Left lung (tissue), 10 donors: ENCODE results near the gene CA6. TPM values are rescaled to one million over a fixed set of nuclear protein-coding genes. Genes with fewer than 3 reads are reported as not detected.

Experiments used
- ATAC-seq: fragments of 200-7000 bp; cut with Tn5 transposase; one replicate; pipeline ENCODE4 v1.9.1; 2020; ENCODE audit warnings: moderate library complexity
- DNase-seq, 4 donors: peaks; one replicate each; pipeline ENCODE4 v3.0.0-alpha.2; 2013 to 2020
- H3K27ac ChIP-seq, 2 donors: fragments of 200-600 bp; sonication (generic) in 1 of 2; one replicate each; pipeline versions ENCODE4 v1.5.0 to v1.8.0; 2020 to 2021
- H3K27me3 ChIP-seq, 2 donors: fragments of 200-600 bp; sonication (generic) in 1 of 2; one replicate each; pipeline versions ENCODE4 v1.5.0 to v1.8.0; 2020 to 2021
- H3K36me3 ChIP-seq, 2 donors: fragments of 200-600 bp; sonication (generic) in 1 of 2; one replicate each; pipeline versions ENCODE4 v1.5.0 to v1.8.0; 2020 to 2021
- H3K4me1 ChIP-seq, 2 donors: fragments of 200-600 bp; one replicate each; pipeline ENCODE4 v1.8.0; 2021
- H3K4me3 ChIP-seq, 2 donors: fragments of 200-600 bp; sonication (generic) in 1 of 2; one replicate each; pipeline versions ENCODE4 v1.5.0 to v1.8.0; 2020 to 2021; ENCODE audit warnings: mild to moderate bottlenecking in 1 of 2
- H3K9me3 ChIP-seq, 2 donors: fragments of 200-600 bp; sonication (generic) in 1 of 2; one replicate each; pipeline versions ENCODE4 v1.5.0 to v1.8.0; 2020 to 2021
- intact Hi-C, 2 donors: fragments of 100-400 bp; cut with DNase I; formaldehyde crosslinking; loops; one replicate each; pipeline versions ENCODE4 v1.11.2 to v1.14.2; 2022
- polyA plus RNA-seq, 6 donors: library from polyadenylated mRNA; unstranded; fragments of 120-200 nt; gene quantifications; one replicate each; pipeline ENCODE4 v1.2.1, GENCODE V29; 2013; ENCODE audit not compliant: insufficient read length in 6 of 6
- total RNA-seq, 2 donors: library from RNA; stranded (reverse); fragmentation: NEBNext Ultra II Directional; extraction: Animal tissue kit (Norgen Biotek cat#: 25700); gene quantifications; one replicate each; pipeline ENCODE4 v1.2.1, GENCODE V29; 2021
- TF ChIP-seq, protein P1 (sequence below), 2 donors: fragments of 200-600 bp; sonication (generic) in 1 of 2; IDR thresholded peaks; one replicate each; pipeline versions ENCODE4 v1.5.0 to v1.8.0; 2021; ENCODE audit warnings: antibody characterized with exemption in 2 of 2
- donor health status: DM: no; HTN: yes; CAD: no.
- donor health status: DM: no; HTN: no; CAD: no.

Gene CA6
- total and polyA plus RNA-seq, 8 donors: 0.11 to 0.25 (median 0.18) TPM; not detected in 3

DNA sequence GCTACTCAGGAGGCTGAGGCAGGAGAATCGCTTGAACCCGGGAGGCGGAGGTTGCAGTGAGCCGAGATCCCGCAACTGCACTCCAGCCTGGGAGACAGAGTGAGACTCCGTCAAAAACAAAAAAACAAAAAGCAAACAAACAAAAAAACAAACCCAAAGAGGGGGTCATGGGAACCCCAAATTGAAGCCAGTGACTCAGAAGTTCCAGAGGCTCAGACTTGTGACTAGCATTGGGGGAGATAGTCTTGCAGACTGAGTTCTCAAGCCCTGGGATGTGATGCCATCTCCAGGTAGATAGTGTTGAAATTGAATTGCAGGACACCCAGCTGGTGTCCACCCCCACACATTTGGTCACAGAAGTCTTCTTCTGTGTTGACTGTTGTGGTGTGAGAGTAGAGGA lies 42.3 kb upstream of the CA6 start:
- ATAC-seq: peak; percentile 24

DNA sequence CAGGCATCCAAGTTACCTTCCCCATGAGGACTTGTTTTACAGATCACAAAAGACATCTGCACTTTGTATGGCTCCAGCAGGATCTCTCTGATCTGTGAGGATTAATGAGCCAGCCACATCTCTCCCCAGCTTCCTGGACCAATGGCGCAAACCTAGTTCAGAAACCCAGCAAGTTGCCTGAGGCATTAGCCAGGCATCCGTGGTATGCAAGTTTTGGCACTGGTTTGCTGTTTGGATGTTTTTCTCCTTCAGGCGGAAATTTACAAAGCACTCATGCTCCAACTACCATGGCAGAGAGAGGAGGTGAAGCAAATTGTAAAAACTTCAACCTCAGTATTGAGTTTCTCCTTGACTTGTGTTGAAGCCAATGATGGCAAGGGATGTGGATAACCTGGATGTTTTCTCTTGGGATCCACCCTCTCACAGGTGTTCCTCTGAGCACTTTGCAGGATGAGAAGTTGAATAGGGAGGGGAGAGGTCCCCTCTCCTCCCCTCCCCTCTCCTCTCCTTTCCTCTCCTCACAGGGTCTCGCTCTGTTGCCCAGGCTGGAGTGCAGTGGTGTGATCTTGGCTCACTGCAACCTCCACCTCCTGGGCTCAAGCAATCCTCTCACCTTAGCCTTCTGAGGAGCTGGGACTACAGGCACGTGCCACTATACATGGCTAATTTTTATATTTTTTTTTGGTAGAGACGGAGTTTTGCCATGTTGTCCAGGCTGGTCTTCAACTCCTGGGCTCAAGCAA lies 41.6 kb upstream of the CA6 start:
- Histone ChIP-seq H3K27ac (peak overlapping the region; percentile 43 to 50), H3K36me3 (no peaks in the 10 kb centered on the region), H3K9me3 (no peaks in the 10 kb centered on the region), H3K27me3 (no peaks in the 10 kb centered on the region), H3K4me3 (no peak overlapping the region), H3K4me1 (peaks cover 0 to 17% of the 10 kb centered on the region in 2 donors)
- DNase-seq: peak in 1 of 4 donors; percentile 52
- intact Hi-C loops: no loop called here
- ATAC-seq: peak; percentile 84
- TF ChIP-seq, protein P1, sequence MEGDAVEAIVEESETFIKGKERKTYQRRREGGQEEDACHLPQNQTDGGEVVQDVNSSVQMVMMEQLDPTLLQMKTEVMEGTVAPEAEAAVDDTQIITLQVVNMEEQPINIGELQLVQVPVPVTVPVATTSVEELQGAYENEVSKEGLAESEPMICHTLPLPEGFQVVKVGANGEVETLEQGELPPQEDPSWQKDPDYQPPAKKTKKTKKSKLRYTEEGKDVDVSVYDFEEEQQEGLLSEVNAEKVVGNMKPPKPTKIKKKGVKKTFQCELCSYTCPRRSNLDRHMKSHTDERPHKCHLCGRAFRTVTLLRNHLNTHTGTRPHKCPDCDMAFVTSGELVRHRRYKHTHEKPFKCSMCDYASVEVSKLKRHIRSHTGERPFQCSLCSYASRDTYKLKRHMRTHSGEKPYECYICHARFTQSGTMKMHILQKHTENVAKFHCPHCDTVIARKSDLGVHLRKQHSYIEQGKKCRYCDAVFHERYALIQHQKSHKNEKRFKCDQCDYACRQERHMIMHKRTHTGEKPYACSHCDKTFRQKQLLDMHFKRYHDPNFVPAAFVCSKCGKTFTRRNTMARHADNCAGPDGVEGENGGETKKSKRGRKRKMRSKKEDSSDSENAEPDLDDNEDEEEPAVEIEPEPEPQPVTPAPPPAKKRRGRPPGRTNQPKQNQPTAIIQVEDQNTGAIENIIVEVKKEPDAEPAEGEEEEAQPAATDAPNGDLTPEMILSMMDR (IDR thresholded peaks at IDR 0.05): no peak

More for the DNA sequence above, 42.3 kb upstream of the CA6 start:
- peaks cover 0 to 19% of the 10 kb centered on the region in 2 donors for H3K4me1 ChIP-seq
- TF ChIP-seq, protein P1 (IDR thresholded peaks at IDR 0.05): no peak
- peaks cover 0 to 2% of the 10 kb centered on the region in 2 donors for H3K9me3 ChIP-seq
- intact Hi-C loops: no loop called here
- H3K27me3 ChIP-seq: no peaks in the 10 kb centered on the region
- peak overlapping the region in 1 of 2 donors; percentile 50 for H3K27ac ChIP-seq
- no peak overlapping the region for H3K4me3 ChIP-seq
- no peak for DNase-seq
- no peaks in the 10 kb centered on the region for H3K36me3 ChIP-seq

DNA sequence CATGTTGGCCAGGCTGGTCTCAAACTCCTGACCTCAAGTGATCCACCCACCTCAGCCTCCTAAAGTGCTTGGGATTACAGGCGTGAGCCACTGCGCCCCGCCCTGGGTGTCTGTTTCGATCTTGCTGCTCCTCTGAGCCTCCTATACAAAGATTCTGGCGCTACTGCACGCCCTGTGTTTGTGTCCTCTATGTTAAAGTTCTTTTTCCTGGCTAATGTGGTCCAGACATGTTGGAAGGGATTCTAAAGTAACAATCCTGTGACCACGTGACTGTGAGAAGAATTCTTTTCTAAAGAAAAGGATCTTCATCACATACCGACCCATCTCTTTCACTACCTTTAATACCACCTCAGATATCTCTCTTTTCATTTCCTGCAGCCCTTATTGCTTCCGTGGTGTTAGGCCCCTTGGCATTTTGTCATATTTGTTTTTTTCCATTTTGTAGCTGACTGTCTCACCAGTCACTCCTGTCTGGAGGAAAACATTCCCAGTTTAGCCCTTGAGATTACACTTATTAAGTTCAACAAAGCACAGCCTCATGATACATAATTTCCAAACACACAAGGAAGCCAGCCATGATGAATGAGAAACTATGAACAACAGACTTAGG lies 40.0 kb upstream of the CA6 start:
- H3K27ac ChIP-seq: no peak overlapping the region
- TF ChIP-seq, protein P1 (IDR thresholded peaks at IDR 0.05): no peak
- peak; percentile 20 for ATAC-seq

DNA sequence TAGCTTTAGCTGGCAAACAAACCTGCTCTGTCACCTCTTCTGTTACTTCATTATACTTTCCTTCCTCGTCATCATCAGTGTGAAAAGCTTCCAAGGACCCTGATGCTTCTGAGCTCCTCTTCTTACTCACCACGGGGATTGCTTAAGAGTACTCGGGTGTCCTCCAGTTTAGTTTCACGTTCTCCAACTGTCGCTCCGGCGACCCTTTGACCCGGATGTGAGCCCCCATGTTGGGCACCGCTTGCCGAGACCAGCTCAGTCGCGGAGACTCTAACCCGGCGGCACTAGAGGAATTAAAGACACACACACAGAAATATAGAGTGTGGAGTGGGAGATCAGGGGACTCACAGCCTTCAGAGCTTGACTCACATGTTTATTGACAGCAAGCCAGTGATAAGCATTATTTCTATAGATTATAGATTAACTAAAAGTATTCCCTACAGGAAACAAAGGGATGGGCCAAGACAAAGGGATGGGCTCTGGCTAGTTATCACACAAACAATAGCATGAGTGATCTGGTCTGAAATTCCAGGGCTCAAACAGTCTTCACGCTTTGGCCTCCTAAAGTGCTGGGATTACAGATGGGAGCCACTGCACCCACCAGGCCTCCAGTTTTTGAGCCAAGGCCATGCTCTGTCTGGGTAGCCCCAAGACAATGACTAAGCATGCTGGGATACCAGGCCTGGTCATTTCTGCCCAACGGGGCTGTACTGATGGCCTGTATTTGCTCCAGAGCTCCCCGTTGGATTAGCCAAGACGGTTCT lies 37.1 kb upstream of the CA6 start:
- ATAC-seq: no peak
- Histone ChIP-seq H3K9me3 (no peaks in the 10 kb centered on the region), H3K27ac (peak overlapping the region in 1 of 2 donors; percentile 21), H3K4me3 (no peak overlapping the region), H3K36me3 (no peaks in the 10 kb centered on the region), H3K4me1 (peaks cover 0 to 19% of the 10 kb centered on the region in 2 donors), H3K27me3 (no peaks in the 10 kb centered on the region)
- DNase-seq: no peak
- TF ChIP-seq, protein P1 (IDR thresholded peaks at IDR 0.05): no peak
- intact Hi-C loops: no loop called here

More for the DNA sequence above, 40.0 kb upstream of the CA6 start:
- no peak for DNase-seq
- H3K27me3 ChIP-seq: no peaks in the 10 kb centered on the region
- intact Hi-C loops: no loop called here
- no peaks in the 10 kb centered on the region for H3K36me3 ChIP-seq
- peaks cover 0 to 9% of the 10 kb centered on the region in 2 donors for H3K4me1 ChIP-seq
- H3K9me3 ChIP-seq: no peaks in the 10 kb centered on the region
- H3K4me3 ChIP-seq: no peak overlapping the region

DNA sequence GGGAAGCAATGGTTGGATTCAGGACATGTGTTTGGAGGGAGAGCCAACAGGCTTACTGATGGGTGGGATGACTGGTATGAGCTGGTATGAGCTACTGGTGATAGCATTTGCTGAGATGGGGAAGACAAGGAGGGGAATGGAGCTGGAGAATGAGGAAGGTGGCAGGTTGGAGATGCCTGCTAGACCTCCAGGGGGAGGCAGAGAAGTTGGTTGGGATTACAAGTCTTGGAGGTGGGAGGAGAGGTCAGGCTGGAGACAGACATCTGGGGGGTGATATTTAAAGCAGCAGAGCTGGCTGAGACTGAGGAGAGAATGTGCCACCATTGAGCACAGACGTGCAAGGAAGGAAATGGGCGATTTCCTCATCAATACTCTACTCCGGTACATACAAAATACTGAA lies 35.3 kb upstream of the CA6 start:
- Histone ChIP-seq H3K9me3 (no peaks in the 10 kb centered on the region), H3K27me3 (no peaks in the 10 kb centered on the region), H3K27ac (no peak overlapping the region), H3K4me3 (no peak overlapping the region), H3K4me1 (peaks cover 0 to 17% of the 10 kb centered on the region in 2 donors), H3K36me3 (no peaks in the 10 kb centered on the region)
- intact Hi-C loops: loop anchor here in 1 of 2 donors (5.0 kb wide), 1 partner anchor 82 kb away; no protein-coding TSS in a partner anchor
- DNase-seq (no peak), ATAC-seq (no peak)
- TF ChIP-seq, protein P1 (IDR thresholded peaks at IDR 0.05): no peak
